Body of pancreas (tissue), 4 donors: ENCODE measurements around the gene ERBB4.

Source experiments
- CTCF ChIP-seq, 7 experiments: fragments of 450-650 bp in 4 of 7; fragments of 200-600 bp in 3 of 7; sonication (generic) in 3 of 7; IDR thresholded peaks; one replicate each; pipeline ENCODE4 v1.5.1; 2016 to 2019; ENCODE audit warnings: antibody characterized with exemption in 7 of 7
- POLR2A ChIP-seq, 3 donors: fragments of 450-650 bp; IDR thresholded peaks; one replicate each; pipeline ENCODE4 v1.6.1; 2016; ENCODE audit warnings: antibody characterized with exemption in 3 of 3, mild to moderate bottlenecking in 2 of 3

DNA sequence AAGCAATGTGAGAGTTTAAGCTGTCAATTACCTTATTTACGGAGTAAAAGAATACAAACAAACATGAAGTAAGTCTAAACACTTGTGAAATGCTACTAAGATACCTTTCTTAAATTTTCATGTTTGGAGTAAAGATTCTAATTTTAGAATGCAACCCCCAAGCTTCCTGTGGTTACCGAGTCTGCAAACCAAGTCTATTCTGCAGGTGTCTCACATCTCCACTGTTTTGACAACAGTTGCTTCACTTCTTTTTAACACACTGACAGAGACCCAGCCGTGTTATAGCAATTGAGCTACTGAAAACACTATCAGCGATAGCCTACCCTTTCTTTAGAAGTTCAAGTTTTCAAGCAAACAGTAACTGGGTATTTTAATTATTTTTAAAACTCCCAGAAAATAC lies 608.3 kb downstream of the ERBB4 start:
- TF ChIP-seq CTCF (IDR thresholded peaks at IDR 0.05) (no peak), POLR2A (IDR thresholded peaks at IDR 0.05) (no peak)
